B cell (primary cell): ENCODE data around the gene KCTD17. TPM values are rescaled to one million over a fixed set of nuclear protein-coding genes. Genes with fewer than 3 reads are reported as not detected.

ENCODE experiments used
- ATAC-seq: fragments of 200-7000 bp; cut with Tn5 transposase; one replicate; pipeline ENCODE4 v1.10.0; 2021; ENCODE audit warnings: low read depth, mild to moderate bottlenecking, moderate number of reproducible peaks, moderate library complexity
- CTCF ChIA-PET: fragments of 350-600 bp; sonication (Branson Sonifier 250); formaldehyde crosslinking; loops from one replicate; lab custom pipeline; 2021; ENCODE audit warnings: antibody characterized with exemption, inconsistent platforms; lab: Charles Lee
- POLR2A ChIA-PET: fragments of 350-600 bp; sonication (Branson Sonifier 250); formaldehyde crosslinking; loops from one replicate; lab custom pipeline; 2021; ENCODE audit warnings: antibody characterized with exemption; lab: Charles Lee
- DNase-seq: peaks from one replicate; pipeline ENCODE4 v3.0.0; 2013
- H2AFZ ChIP-seq: 2 replicates; pipeline ENCODE4 v1.6.1; 2012; ENCODE audit warnings: mild to moderate bottlenecking, low read depth, low read length; ENCODE audit not compliant: insufficient read depth, poor library complexity, severe bottlenecking
- H3K27ac ChIP-seq, 2 donors: 1 replicate in 1 of 2; 2 replicates in 1 of 2; pipeline ENCODE4 v1.5.1; 2012 to 2013; ENCODE audit warnings: low read length in 2 of 2, mild to moderate bottlenecking in 2 of 2, moderate library complexity in 1 of 2
- H3K27me3 ChIP-seq, 4 experiments: fragments of 200-600 bp in 1 of 4; sonication (generic) in 1 of 4; replicated peaks in 1 of 4; 1 replicate in 2 of 4; 2 replicates in 2 of 4; pipeline versions ENCODE4 v1.6.1 to v1.7.0; 2013 to 2016; ENCODE audit warnings: low read length in 3 of 4, mild to moderate bottlenecking in 2 of 4, mixed read lengths in 1 of 4, moderate library complexity in 1 of 4; ENCODE audit not compliant: insufficient read depth in 4 of 4, control insufficient read depth in 3 of 4; ENCODE audit errors: control extremely low read depth in 1 of 4
- H3K36me3 ChIP-seq, 2 experiments: replicated peaks in 1 of 2; 1 replicate in 1 of 2; 2 replicates in 1 of 2; pipeline versions ENCODE4 v1.6.1 to v1.7.1; 2013; ENCODE audit warnings: low read length in 1 of 2; ENCODE audit not compliant: insufficient read depth in 2 of 2, control insufficient read depth in 1 of 2; ENCODE audit errors: control extremely low read depth in 1 of 2, extremely low read depth in 1 of 2
- H3K4me1 ChIP-seq, 2 donors: fragments of 200-600 bp in 1 of 2; sonication (generic) in 1 of 2; 1 replicate in 1 of 2; 2 replicates in 1 of 2; pipeline versions ENCODE4 v1.5.1 to v1.6.1; 2013 to 2017; ENCODE audit warnings: low read length in 2 of 2; ENCODE audit not compliant: control insufficient read depth in 2 of 2, insufficient read depth in 2 of 2
- H3K4me2 ChIP-seq: replicated peaks from 2 replicates; pipeline ENCODE3; 2012; ENCODE audit warnings: mild to moderate bottlenecking, low read depth, low read length; ENCODE audit not compliant: poor library complexity, severe bottlenecking
- H3K4me3 ChIP-seq, 5 experiments: fragments of 200-600 bp in 1 of 5; sonication (generic) in 1 of 5; 1 replicate in 3 of 5; 2 replicates in 2 of 5; pipeline versions ENCODE4 v1.5.1 to v1.7.0; 2011 to 2016; ENCODE audit warnings: low read length in 4 of 5, mild to moderate bottlenecking in 4 of 5, low read depth in 2 of 5, control low read depth in 1 of 5, moderate library complexity in 1 of 5; ENCODE audit not compliant: insufficient read depth in 1 of 5; ENCODE audit errors: control extremely low read depth in 1 of 5, extremely low read depth in 1 of 5
- H3K79me2 ChIP-seq: fragments of 200-600 bp; sonication (generic); one replicate; pipeline ENCODE4 v1.6.0; 2016; ENCODE audit warnings: low read length; ENCODE audit not compliant: control insufficient read depth, insufficient read depth
- H3K9ac ChIP-seq: fragments of 200-600 bp; sonication (generic); 2 replicates; pipeline ENCODE4 v1.6.1; 2017; ENCODE audit warnings: mild to moderate bottlenecking, low read length, moderate library complexity
- H3K9me3 ChIP-seq, 3 donors: one replicate each; pipeline versions ENCODE4 v1.6.1 to v1.7.1; 2013; ENCODE audit warnings: low read length in 2 of 3; ENCODE audit not compliant: control insufficient read depth in 2 of 3, insufficient read depth in 1 of 3; ENCODE audit errors: control extremely low read depth in 1 of 3
- H4K20me1 ChIP-seq: 2 replicates; pipeline ENCODE4 v1.6.0; 2012; ENCODE audit warnings: mild to moderate bottlenecking, low read length; ENCODE audit not compliant: insufficient read depth, control insufficient read depth, poor library complexity, severe bottlenecking
- H3K27ac Mint-ChIP-seq: one replicate; pipeline ENCODE4 v1.8.0; 2021; ENCODE audit warnings: mixed read lengths
- H3K27me3 Mint-ChIP-seq: one replicate; pipeline ENCODE4 v1.8.0; 2021; ENCODE audit warnings: mixed read lengths
- H3K4me1 Mint-ChIP-seq: one replicate; pipeline ENCODE4 v1.8.0; 2021; ENCODE audit warnings: mixed read lengths
- H3K4me3 Mint-ChIP-seq: one replicate; pipeline ENCODE4 v1.8.0; 2021; ENCODE audit warnings: mixed read lengths
- H3K9me3 Mint-ChIP-seq: one replicate; pipeline ENCODE4 v1.8.0; 2022; ENCODE audit warnings: mixed read lengths; ENCODE audit not compliant: insufficient read depth
- EZH2 ChIP-seq: IDR thresholded peaks from 2 replicates; pipeline ENCODE4 v1.6.1; 2012; ENCODE audit warnings: borderline replicate concordance, low read depth, mild to moderate bottlenecking, moderate library complexity, low read length; ENCODE audit not compliant: insufficient read depth, poor library complexity, severe bottlenecking
- WGBS: methylation state at CpG from one replicate; pipeline ENCODE4 v1.1.5; 2013; ENCODE audit warnings: missing lambda C conversion rate; ENCODE audit not compliant: insufficient coverage; 5-methylcytosine and 5-hydroxymethylcytosine counted together
- intact Hi-C: fragments of 100-400 bp; cut with micrococcal nuclease; formaldehyde crosslinking; loops from one replicate; pipeline ENCODE4 v1.10.0; 2022
- polyA plus RNA-seq: library from polyadenylated mRNA; depleted of rRNA; stranded (reverse); fragments of >200 nt; gene quantifications from 2 replicates; pipeline ENCODE4 v1.2.3, GENCODE V29; 2012
- total RNA-seq, 2 donors: library from RNA; stranded (reverse); fragments of 120-200 nt in 1 of 2; gene quantifications; 1 replicate in 1 of 2; 2 replicates in 1 of 2; pipeline versions ENCODE4 v1.2.3 to v1.2.4, GENCODE V29; 2013 to 2022
- TF ChIP-seq, protein P1 (sequence below): fragments of 200-600 bp; IDR thresholded peaks from one replicate; pipeline ENCODE4 v1.8.0; 2022; ENCODE audit warnings: antibody characterized with exemption, mild to moderate bottlenecking

KCTD17 gene
- total and polyA plus RNA-seq, 2 donors (not counting 1 experiment from before 2014, with no cell fraction given): 29.0 to 41.3 TPM

- ChIA-PET POLR2A (no interaction called here), CTCF (no interaction called here)
- DNase-seq (no peak), ATAC-seq (no peak)
- intact Hi-C loops: loop anchor here (10.0 kb wide), 1 partner anchor 192 kb away; no protein-coding TSS in a partner anchor
- H3K4me3 ChIP-seq: no peak overlapping the region
- H4K20me1 ChIP-seq: no peaks in the 10 kb centered on the region
- Mint-ChIP-seq H3K27ac (no peak overlapping the region), H3K4me1 (peaks cover 17% of the 10 kb centered on the region), H3K9me3 (no peaks in the 10 kb centered on the region), H3K4me3 (no peak overlapping the region), H3K27me3 (no peaks in the 10 kb centered on the region)
- H3K27ac ChIP-seq: no peak overlapping the region
- H3K9ac ChIP-seq: no peak overlapping the region
- no peaks in the 10 kb centered on the region for H3K9me3 ChIP-seq
- peaks cover 10 to 18% of the 10 kb centered on the region in 2 donors for H3K4me1 ChIP-seq
- H2AFZ ChIP-seq: no peak overlapping the region
- H3K4me2 ChIP-seq: no peak overlapping the region
- WGBS: 78% methylated on average over 7 of the region's 7 CpGs
- H3K27me3 ChIP-seq: no peaks in the 10 kb centered on the region
- H3K36me3 ChIP-seq: no peaks in the 10 kb centered on the region
- TF ChIP-seq EZH2: no peak
- TF ChIP-seq, protein P1, sequence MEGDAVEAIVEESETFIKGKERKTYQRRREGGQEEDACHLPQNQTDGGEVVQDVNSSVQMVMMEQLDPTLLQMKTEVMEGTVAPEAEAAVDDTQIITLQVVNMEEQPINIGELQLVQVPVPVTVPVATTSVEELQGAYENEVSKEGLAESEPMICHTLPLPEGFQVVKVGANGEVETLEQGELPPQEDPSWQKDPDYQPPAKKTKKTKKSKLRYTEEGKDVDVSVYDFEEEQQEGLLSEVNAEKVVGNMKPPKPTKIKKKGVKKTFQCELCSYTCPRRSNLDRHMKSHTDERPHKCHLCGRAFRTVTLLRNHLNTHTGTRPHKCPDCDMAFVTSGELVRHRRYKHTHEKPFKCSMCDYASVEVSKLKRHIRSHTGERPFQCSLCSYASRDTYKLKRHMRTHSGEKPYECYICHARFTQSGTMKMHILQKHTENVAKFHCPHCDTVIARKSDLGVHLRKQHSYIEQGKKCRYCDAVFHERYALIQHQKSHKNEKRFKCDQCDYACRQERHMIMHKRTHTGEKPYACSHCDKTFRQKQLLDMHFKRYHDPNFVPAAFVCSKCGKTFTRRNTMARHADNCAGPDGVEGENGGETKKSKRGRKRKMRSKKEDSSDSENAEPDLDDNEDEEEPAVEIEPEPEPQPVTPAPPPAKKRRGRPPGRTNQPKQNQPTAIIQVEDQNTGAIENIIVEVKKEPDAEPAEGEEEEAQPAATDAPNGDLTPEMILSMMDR: no peak
- H3K79me2 ChIP-seq: no peaks in the 10 kb centered on the region
Observed at GRCh38 chr22:37047006-37047405, 4.5 kb upstream of the KCTD17 start.

- no peak overlapping the region for H3K4me3 Mint-ChIP-seq
Observed at GRCh38 chr22:37048133-37048532, 3.4 kb upstream of the KCTD17 start.

More at GRCh38 chr22:37048133-37048532, 3.4 kb upstream of the KCTD17 start:
- Histone ChIP-seq H3K79me2 (no peaks in the 10 kb centered on the region), H3K36me3 (no peaks in the 10 kb centered on the region), H3K4me3 (no peak overlapping the region), H2AFZ (no peak overlapping the region), H3K4me2 (no peak overlapping the region), H4K20me1 (no peaks in the 10 kb centered on the region), H3K27ac (no peak overlapping the region), H3K9ac (no peak overlapping the region), H3K27me3 (no peaks in the 10 kb centered on the region), H3K4me1 (peaks cover 16 to 27% of the 10 kb centered on the region in 2 donors), H3K9me3 (no peaks in the 10 kb centered on the region)
- Mint-ChIP-seq H3K9me3 (no peaks in the 10 kb centered on the region), H3K4me1 (peaks cover 22% of the 10 kb centered on the region), H3K27ac (no peak overlapping the region), H3K27me3 (no peaks in the 10 kb centered on the region)
- intact Hi-C loops: loop anchor here (10.0 kb wide), 1 partner anchor 193 kb away; no protein-coding TSS in a partner anchor
- 82% methylated on average over 3 of the region's 6 CpGs for WGBS
- ChIA-PET CTCF (no interaction called here), POLR2A (interaction anchor here (0.7 kb wide), 1 partner anchor 16 kb away, joined by 10 read pairs; no protein-coding TSS in a partner anchor)
- ATAC-seq: no peak
- DNase-seq: no peak
- TF ChIP-seq, protein P1: no peak
- no peak for TF ChIP-seq EZH2
